Neural progenitor cell (in vitro differentiated cells): ENCODE results near the gene EZH2. TPM values are rescaled to one million over a fixed set of nuclear protein-coding genes. Genes with fewer than 3 reads are reported as not detected.
A peak's percentile ranks its signal among the peaks of the same experiment; 100 is the strongest.

ENCODE experiments used
- DNase-seq: peaks from one replicate; pipeline ENCODE4 v3.0.0-alpha.2; 2016; ENCODE audit warnings: low spot score
- H2AFZ ChIP-seq: fragments of 200-600 bp; sonication (generic); replicated peaks from 2 replicates; pipeline ENCODE4 v1.6.1; 2016; ENCODE audit warnings: antibody characterized with exemption
- H3F3A ChIP-seq: fragments of 200-600 bp; sonication (generic); 2 replicates; pipeline ENCODE4 v1.6.1; 2016; ENCODE audit warnings: antibody characterized with exemption, low read depth
- H3K27ac ChIP-seq: fragments of 200-600 bp; sonication (generic); 2 replicates; pipeline ENCODE4 v1.5.1; 2016; ENCODE audit warnings: mild to moderate bottlenecking
- H3K27me3 ChIP-seq: fragments of 200-600 bp; sonication (generic); 2 replicates; pipeline ENCODE4 v1.6.1; 2016; ENCODE audit warnings: mild to moderate bottlenecking, moderate library complexity
- H3K36me3 ChIP-seq: fragments of 200-600 bp; sonication (generic); 2 replicates; pipeline ENCODE4 v1.5.1; 2016
- H3K4me1 ChIP-seq: fragments of 200-600 bp; sonication (generic); 2 replicates; pipeline ENCODE4 v1.6.1; 2016; ENCODE audit warnings: mixed run types
- H3K4me2 ChIP-seq: fragments of 200-600 bp; sonication (generic); 2 replicates; pipeline ENCODE4 v1.6.1; 2016
- H3K4me3 ChIP-seq: fragments of 200-600 bp; sonication (generic); 2 replicates; pipeline ENCODE4 v1.5.1; 2016
- H3K79me2 ChIP-seq: fragments of 200-600 bp; sonication (generic); 2 replicates; pipeline ENCODE4 v1.6.1; 2016; ENCODE audit warnings: low read depth
- H3K9ac ChIP-seq: fragments of 200-600 bp; sonication (generic); 2 replicates; pipeline ENCODE4 v1.6.1; 2016
- H3K9me3 ChIP-seq: fragments of 200-600 bp; sonication (generic); 2 replicates; pipeline ENCODE4 v1.5.1; 2016; ENCODE audit warnings: low read depth
- H4K20me1 ChIP-seq: fragments of 200-600 bp; sonication (generic); 2 replicates; pipeline ENCODE4 v1.6.1; 2016; ENCODE audit warnings: low read depth
- H3K27ac Mint-ChIP-seq: 3 replicates; pipeline ENCODE4 v1.8.0; 2021; ENCODE audit warnings: mixed read lengths
- H3K27me3 Mint-ChIP-seq: 2 replicates; pipeline ENCODE4 v1.8.0; 2022; ENCODE audit warnings: low read depth, mild to moderate bottlenecking, inconsistent platforms, moderate library complexity, mixed read lengths; ENCODE audit not compliant: insufficient read depth
- H3K36me3 Mint-ChIP-seq: 3 replicates; pipeline ENCODE4 v1.8.0; 2021; ENCODE audit warnings: mixed read lengths
- H3K4me1 Mint-ChIP-seq: 3 replicates; pipeline ENCODE4 v1.8.0; 2021; ENCODE audit warnings: mixed read lengths
- H3K4me3 Mint-ChIP-seq: 3 replicates; pipeline ENCODE4 v1.8.0; 2021; ENCODE audit warnings: mild to moderate bottlenecking, moderate library complexity, mixed read lengths
- H3K9me3 Mint-ChIP-seq: 3 replicates; pipeline ENCODE4 v1.8.0; 2020; ENCODE audit warnings: mixed read lengths
- CTCF ChIP-seq: fragments of 200-600 bp; sonication (generic); IDR thresholded peaks from 2 replicates; pipeline ENCODE4 v1.5.1; 2017; ENCODE audit warnings: antibody characterized with exemption, mild to moderate bottlenecking
- EZH2 ChIP-seq: fragments of 200-600 bp; sonication (generic); IDR thresholded peaks from 2 replicates; pipeline ENCODE4 v1.6.1; 2017; ENCODE audit warnings: antibody characterized with exemption, mild to moderate bottlenecking, moderate library complexity
- EZH2phosphoT487 ChIP-seq: fragments of 200-600 bp; sonication (generic); IDR thresholded peaks from 2 replicates; pipeline ENCODE4 v1.6.1; 2017; ENCODE audit warnings: antibody characterized with exemption
- total RNA-seq: library from RNA; depleted of rRNA; stranded (reverse); fragments of >200 nt; gene quantifications from 2 replicates; pipeline ENCODE4 v1.2.3, GENCODE V29; 2015; ENCODE audit warnings: low replicate concordance

The EZH2 gene
- total RNA-seq, 1 donor from 2014 or later: 112 TPM

- Histone ChIP-seq H3K4me3 (no peak overlapping the region), H2AFZ (no peak overlapping the region), H3K4me2 (peak overlapping the region; percentile 65), H3F3A (peaks cover 11% of the 10 kb centered on the region), H3K27ac (no peak overlapping the region), H3K79me2 (no peaks in the 10 kb centered on the region), H3K4me1 (peaks cover 35% of the 10 kb centered on the region), H3K36me3 (no peaks in the 10 kb centered on the region), H3K9ac (no peak overlapping the region), H3K9me3 (no peaks in the 10 kb centered on the region), H4K20me1 (no peaks in the 10 kb centered on the region), H3K27me3 (no peaks in the 10 kb centered on the region)
- peaks cover 34% of the 10 kb centered on the region for H3K4me1 Mint-ChIP-seq
- TF ChIP-seq CTCF: no peak
- TF ChIP-seq EZH2: no peak
- no peak for TF ChIP-seq EZH2phosphoT487
- H3K9me3 Mint-ChIP-seq: peaks cover 2% of the 10 kb centered on the region
- no peak overlapping the region for H3K4me3 Mint-ChIP-seq
- DNase-seq: peak; percentile 24
- peak overlapping the region; percentile 4 for H3K27ac Mint-ChIP-seq
- peaks cover 12% of the 10 kb centered on the region for H3K27me3 Mint-ChIP-seq
- no peaks in the 10 kb centered on the region for H3K36me3 Mint-ChIP-seq
Observed at GRCh38 chr7:148909568-148909967, 25.5 kb upstream of the EZH2 start.

GRCh38 chr7:148906707-148907498 lies 22.8 kb upstream of the EZH2 start:
- no peak overlapping the region for H3K4me3 ChIP-seq
- no peaks in the 10 kb centered on the region for H3K9me3 ChIP-seq
- no peak for TF ChIP-seq CTCF
- TF ChIP-seq EZH2phosphoT487: no peak
- TF ChIP-seq EZH2: no peak
- no peaks in the 10 kb centered on the region for H4K20me1 ChIP-seq
- H3K4me2 ChIP-seq: no peak overlapping the region
- H3K36me3 Mint-ChIP-seq: no peaks in the 10 kb centered on the region
- no peaks in the 10 kb centered on the region for H3K9me3 Mint-ChIP-seq
- H3K4me1 Mint-ChIP-seq: peaks cover 21% of the 10 kb centered on the region
- H3K27ac Mint-ChIP-seq: no peak overlapping the region
- no peak overlapping the region for H3K9ac ChIP-seq
- H3K27ac ChIP-seq: no peak overlapping the region
- peaks cover 11% of the 10 kb centered on the region for H3F3A ChIP-seq
- H3K36me3 ChIP-seq: no peaks in the 10 kb centered on the region
- peaks cover 6% of the 10 kb centered on the region for H3K27me3 Mint-ChIP-seq
- peaks cover 35% of the 10 kb centered on the region for H3K4me1 ChIP-seq
- H3K79me2 ChIP-seq: no peaks in the 10 kb centered on the region
- no peak overlapping the region for H3K4me3 Mint-ChIP-seq
- H2AFZ ChIP-seq: no peak overlapping the region
- H3K27me3 ChIP-seq: no peaks in the 10 kb centered on the region
- DNase-seq: no peak

- Histone ChIP-seq H3K4me1 (peaks cover 29% of the 10 kb centered on the region), H3K27ac (no peak overlapping the region), H4K20me1 (no peaks in the 10 kb centered on the region), H3K9ac (no peak overlapping the region), H3F3A (peaks cover 11% of the 10 kb centered on the region), H3K36me3 (no peaks in the 10 kb centered on the region), H3K79me2 (no peaks in the 10 kb centered on the region), H3K9me3 (no peaks in the 10 kb centered on the region), H2AFZ (peak overlapping the region; percentile 89), H3K4me2 (no peak overlapping the region), H3K4me3 (no peak overlapping the region), H3K27me3 (no peaks in the 10 kb centered on the region)
- H3K27me3 Mint-ChIP-seq: peaks cover 3% of the 10 kb centered on the region
- H3K27ac Mint-ChIP-seq: no peak overlapping the region
- TF ChIP-seq CTCF (no peak), EZH2phosphoT487 (no peak), EZH2 (no peak)
- no peaks in the 10 kb centered on the region for H3K36me3 Mint-ChIP-seq
- no peak overlapping the region for H3K4me3 Mint-ChIP-seq
- H3K9me3 Mint-ChIP-seq: no peaks in the 10 kb centered on the region
- H3K4me1 Mint-ChIP-seq: peaks cover 21% of the 10 kb centered on the region
- DNase-seq: no peak
Observed at GRCh38 chr7:148905093-148905666, 21.1 kb upstream of the EZH2 start.
